ENCODE results near the gene HSPB2. TPM values are rescaled to one million over a fixed set of nuclear protein-coding genes. Genes with fewer than 3 reads are reported as not detected.
A peak's percentile ranks its signal among the peaks of the same experiment; 100 is the strongest.

The HSPB2 gene
- total and polyA plus RNA-seq, 7 experiments from 2014 or later: not detected

DNA sequence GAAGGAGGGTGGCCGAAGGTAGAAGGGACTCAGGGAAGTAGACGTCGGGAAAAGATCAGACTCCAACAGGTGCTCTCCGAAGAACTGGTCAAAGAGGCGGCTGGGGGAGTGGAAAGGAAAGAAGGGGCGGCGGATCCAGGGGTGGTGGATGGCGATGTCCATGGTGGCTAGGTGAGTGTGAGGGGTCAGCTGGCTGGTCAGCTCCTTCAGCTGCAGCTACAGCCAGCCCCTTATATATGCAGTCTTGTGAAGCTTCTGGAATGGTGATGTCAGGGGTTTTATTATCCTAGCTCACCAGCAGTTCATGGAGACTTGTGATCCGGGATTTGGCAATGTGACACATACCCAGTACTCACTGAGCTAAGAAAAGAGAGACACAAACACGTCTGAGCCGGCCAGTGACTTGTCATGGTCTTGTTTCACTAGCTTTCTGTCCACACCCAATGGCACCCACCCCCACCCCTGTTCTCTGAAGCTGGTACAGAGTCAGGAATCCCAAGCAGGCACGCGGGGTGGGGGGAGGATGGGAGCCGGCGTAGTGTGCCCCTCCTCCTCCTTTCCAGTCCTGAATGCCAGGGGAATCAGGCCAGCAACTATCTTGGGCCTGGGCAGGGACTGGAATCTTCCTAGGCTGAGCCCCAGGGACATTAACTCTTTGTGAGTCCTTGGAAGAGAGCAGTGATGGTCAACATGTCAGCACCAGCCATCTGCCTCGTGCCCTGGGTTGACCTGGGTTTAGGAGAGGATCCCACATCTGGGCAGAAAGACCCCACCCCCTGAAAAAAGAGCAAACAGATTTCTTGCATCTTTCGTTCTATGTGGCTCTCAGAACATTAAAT is 752 bp upstream of the HSPB2 start, which contains the start of gene CRYAB:
Gene CRYAB, minus strand, starts transcription at position 208 of the 839 bp plus-strand sequence. Its CDS starts 46 bp downstream, at position 162.
- ATAC-seq: no peak
- Mint-ChIP-seq H3K27ac (peak within 1 kb of the TSS in 1 of 9 donors; percentile 12), H3K36me3 (no peaks in the 10 kb centered on the region), H3K4me1 (no peaks in the 10 kb centered on the region), H3K27me3 (peaks cover 45 to 74% (median 49%) of the 10 kb centered on the region in 5 donors), H3K4me3 (no peak within 1 kb of the TSS), H3K9me3 (peaks cover 0 to 1% (median 0%) of the 10 kb centered on the region in 11 donors)
- H3K4me3 ChIP-seq (ENCODE audit: low read length): no peak within 1 kb of the TSS
- no peak within 1 kb of the TSS for H3K27ac ChIP-seq (ENCODE audit: low read depth, low read length)
- H3K9me3 ChIP-seq (ENCODE audit: control insufficient read depth in 2 of 3, low read length in 3 of 3): no peaks in the 10 kb centered on the region
- H3K4me1 ChIP-seq (ENCODE audit: control insufficient read depth in 2 of 2, insufficient read depth in 2 of 2, low read length in 2 of 2): no peaks in the 10 kb centered on the region
- intact Hi-C loops (cut with micrococcal nuclease): no loop called here
- H3K27me3 ChIP-seq (ENCODE audit: control insufficient read depth in 2 of 2, insufficient read depth in 2 of 2, low read length in 2 of 2): peaks cover 0 to 3% of the 10 kb centered on the region in 2 donors
- DNase-seq: no peak
- POLR2A ChIA-PET: no interaction called here
- CTCF ChIA-PET: interaction anchor here (0.5 to 0.6 kb wide), 2 partner anchors 15 to 43 kb away, joined by 3 to 7 read pairs; no protein-coding TSS in a partner anchor
- no peaks in the 10 kb centered on the region for H3K36me3 ChIP-seq (ENCODE audit: control insufficient read depth in 2 of 3, insufficient read depth in 3 of 3, low read length in 3 of 3)

DNA sequence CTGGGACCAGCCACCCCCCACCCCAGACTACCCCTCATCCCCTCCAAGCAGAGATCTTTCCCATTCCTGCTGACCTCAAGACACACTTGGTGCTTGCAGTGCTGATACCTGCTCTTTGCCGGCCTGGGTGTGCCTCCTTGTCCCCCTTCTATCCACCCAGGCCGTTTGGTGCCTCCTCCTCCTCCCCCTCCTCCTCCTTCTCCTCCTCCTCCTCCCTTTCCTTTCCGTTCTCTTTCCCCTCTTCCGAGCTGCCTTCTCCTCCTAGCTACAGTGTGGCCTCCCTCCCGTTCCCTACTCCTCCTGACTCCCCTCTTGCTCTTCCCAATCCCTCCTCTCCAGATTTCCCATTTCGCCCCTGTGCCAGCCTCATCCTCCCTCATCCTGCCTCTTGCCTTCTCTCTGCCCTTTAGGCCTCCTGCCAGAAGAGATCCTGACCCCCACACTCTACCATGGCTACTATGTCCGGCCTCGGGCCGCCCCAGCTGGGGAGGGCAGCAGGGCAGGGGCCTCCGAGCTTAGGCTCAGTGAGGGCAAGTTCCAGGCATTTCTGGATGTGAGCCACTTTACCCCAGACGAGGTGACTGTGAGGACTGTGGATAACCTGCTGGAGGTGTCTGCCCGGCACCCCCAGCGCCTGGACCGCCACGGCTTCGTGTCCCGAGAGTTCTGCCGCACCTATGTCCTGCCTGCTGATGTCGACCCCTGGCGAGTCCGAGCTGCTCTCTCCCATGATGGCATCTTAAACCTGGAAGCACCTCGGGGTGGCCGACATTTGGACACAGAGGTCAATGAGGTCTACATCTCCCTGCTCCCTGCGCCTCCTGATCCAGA is 712 bp downstream of the HSPB2 start:
- POLR2A ChIA-PET: no interaction called here

DNA sequence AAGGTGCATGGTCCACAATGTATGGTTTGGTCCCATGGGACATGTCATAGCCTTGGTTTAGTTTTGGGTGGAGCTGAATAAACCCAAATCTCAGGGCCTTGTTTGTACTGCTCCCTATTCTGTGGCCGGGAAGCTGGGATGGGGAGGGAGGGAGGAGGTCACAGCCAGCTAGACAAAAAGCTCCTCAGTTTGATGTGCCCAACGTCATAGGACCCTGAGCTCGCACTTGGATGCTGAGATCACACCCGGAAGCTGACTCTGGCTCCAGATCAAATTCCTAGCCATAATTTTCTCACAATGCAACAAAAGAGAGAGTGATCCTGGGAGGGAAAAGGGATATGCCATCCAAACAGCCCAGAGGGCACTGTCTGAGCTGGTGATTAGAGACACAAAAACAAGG is 1.5 kb downstream of the HSPB2 start:
- no peaks in the 10 kb centered on the region for H3K4me1 ChIP-seq (ENCODE audit: control insufficient read depth in 2 of 2, insufficient read depth in 2 of 2, low read length in 2 of 2)
- no peak overlapping the region for H3K27ac ChIP-seq (ENCODE audit: low read depth, low read length)
- no peak for DNase-seq
- peaks cover 0 to 1% (median 0%) of the 10 kb centered on the region in 11 donors for H3K9me3 Mint-ChIP-seq
- H3K36me3 ChIP-seq (ENCODE audit: control insufficient read depth in 2 of 3, insufficient read depth in 3 of 3, low read length in 3 of 3): no peaks in the 10 kb centered on the region
- H3K27me3 Mint-ChIP-seq: peaks cover 50 to 71% (median 52%) of the 10 kb centered on the region in 5 donors
- no peak for ATAC-seq
- no peak overlapping the region for H3K27ac Mint-ChIP-seq
- H3K4me1 Mint-ChIP-seq: no peaks in the 10 kb centered on the region
- intact Hi-C loops (cut with micrococcal nuclease): no loop called here
- H3K36me3 Mint-ChIP-seq: no peaks in the 10 kb centered on the region
- no peak overlapping the region for H3K4me3 Mint-ChIP-seq
- H3K9me3 ChIP-seq (ENCODE audit: control insufficient read depth in 2 of 3, low read length in 3 of 3): no peaks in the 10 kb centered on the region
- H3K4me3 ChIP-seq (ENCODE audit: low read length): no peak overlapping the region
- ChIA-PET CTCF (interaction anchor here (1.4 kb wide), 1 partner anchor 18 kb away, joined by 5 read pairs; no protein-coding TSS in a partner anchor), POLR2A (no interaction called here)
- H3K27me3 ChIP-seq (ENCODE audit: control insufficient read depth in 2 of 2, insufficient read depth in 2 of 2, low read length in 2 of 2): peaks cover 0 to 3% of the 10 kb centered on the region in 2 donors

More for the DNA sequence above, 712 bp downstream of the HSPB2 start:
- intact Hi-C loops (cut with micrococcal nuclease): no loop called here
- H3K27me3 Mint-ChIP-seq: peaks cover 50 to 75% (median 52%) of the 10 kb centered on the region in 5 donors
- no peaks in the 10 kb centered on the region for H3K4me1 ChIP-seq (ENCODE audit: control insufficient read depth in 2 of 2, insufficient read depth in 2 of 2, low read length in 2 of 2)
- no peak overlapping the region for H3K27ac Mint-ChIP-seq
- ATAC-seq (no peak), DNase-seq (no peak)
- no peak overlapping the region for H3K4me3 Mint-ChIP-seq
- H3K36me3 ChIP-seq (ENCODE audit: control insufficient read depth in 2 of 3, insufficient read depth in 3 of 3, low read length in 3 of 3): no peaks in the 10 kb centered on the region
- H3K27me3 ChIP-seq (ENCODE audit: control insufficient read depth in 2 of 2, insufficient read depth in 2 of 2, low read length in 2 of 2): peaks cover 0 to 3% of the 10 kb centered on the region in 2 donors
- no peak overlapping the region for H3K4me3 ChIP-seq (ENCODE audit: low read length)
- H3K4me1 Mint-ChIP-seq: no peaks in the 10 kb centered on the region
- H3K36me3 Mint-ChIP-seq: no peaks in the 10 kb centered on the region
- CTCF ChIA-PET: no interaction called here
- H3K9me3 Mint-ChIP-seq: peaks cover 0 to 1% (median 0%) of the 10 kb centered on the region in 11 donors
- H3K27ac ChIP-seq (ENCODE audit: low read depth, low read length): no peak overlapping the region
- no peaks in the 10 kb centered on the region for H3K9me3 ChIP-seq (ENCODE audit: control insufficient read depth in 2 of 3, low read length in 3 of 3)

DNA sequence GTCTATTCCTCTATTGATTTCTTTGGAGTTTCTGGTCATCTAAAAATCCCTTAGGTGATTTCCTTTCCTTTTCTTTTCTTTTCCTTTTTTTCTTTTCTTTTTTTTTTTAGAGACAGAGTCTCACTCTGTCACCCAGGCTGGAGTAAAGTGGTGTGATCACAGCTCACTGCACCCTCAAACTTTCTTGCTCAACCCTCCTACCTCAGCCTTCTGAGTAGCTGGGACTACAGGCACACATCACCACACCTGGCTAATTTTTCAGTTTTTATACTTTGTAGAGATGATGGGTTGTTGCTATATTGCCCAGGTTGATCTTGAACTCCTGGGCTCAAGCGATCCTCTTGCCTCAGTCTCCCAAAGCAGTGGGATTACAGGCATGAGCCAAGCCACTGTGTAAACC is 4.2 kb downstream of the HSPB2 start:
- no peak overlapping the region for H3K4me3 ChIP-seq (ENCODE audit: low read length)
- POLR2A ChIA-PET: no interaction called here
- Mint-ChIP-seq H3K9me3 (peaks cover 0 to 1% (median 0%) of the 10 kb centered on the region in 11 donors), H3K27me3 (peaks cover 38 to 57% (median 46%) of the 10 kb centered on the region in 5 donors), H3K4me3 (no peak overlapping the region), H3K4me1 (no peaks in the 10 kb centered on the region), H3K27ac (no peak overlapping the region), H3K36me3 (no peaks in the 10 kb centered on the region)
- no peaks in the 10 kb centered on the region for H3K4me1 ChIP-seq (ENCODE audit: control insufficient read depth in 2 of 2, insufficient read depth in 2 of 2, low read length in 2 of 2)
- CTCF ChIA-PET: no interaction called here
- no peaks in the 10 kb centered on the region for H3K9me3 ChIP-seq (ENCODE audit: control insufficient read depth in 2 of 3, low read length in 3 of 3)
- intact Hi-C loops (cut with micrococcal nuclease): no loop called here
- DNase-seq (no peak), ATAC-seq (no peak)
- no peaks in the 10 kb centered on the region for H3K36me3 ChIP-seq (ENCODE audit: control insufficient read depth in 2 of 3, insufficient read depth in 3 of 3, low read length in 3 of 3)
- no peak overlapping the region for H3K27ac ChIP-seq (ENCODE audit: low read depth, low read length)
- peaks cover 0 to 3% of the 10 kb centered on the region in 2 donors for H3K27me3 ChIP-seq (ENCODE audit: control insufficient read depth in 2 of 2, insufficient read depth in 2 of 2, low read length in 2 of 2)

DNA sequence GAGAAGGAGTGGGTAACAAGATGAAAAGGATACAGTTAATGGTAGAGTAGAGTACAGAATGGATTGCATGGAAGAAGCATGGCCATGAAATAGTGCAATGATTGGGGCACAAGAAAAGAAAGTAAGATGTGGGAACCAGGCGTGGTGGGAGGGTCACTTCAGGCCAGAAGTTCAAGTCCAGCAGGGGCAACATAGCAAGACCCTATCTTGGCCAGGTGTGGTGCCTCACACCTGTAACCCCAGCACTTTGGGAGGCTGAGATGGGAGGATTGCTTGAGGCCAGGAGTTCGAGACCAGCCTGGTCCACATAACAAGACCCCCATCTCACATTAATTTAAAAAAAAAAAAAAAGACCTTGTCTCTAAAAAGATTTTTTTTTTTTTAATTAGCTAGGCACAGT is 4.8 kb downstream of the HSPB2 start:
- ChIA-PET POLR2A (no interaction called here), CTCF (interaction anchor here (0.6 kb wide), 1 partner anchor 68 kb away, joined by 4 read pairs; no protein-coding TSS in a partner anchor)
- peaks cover 0 to 3% of the 10 kb centered on the region in 2 donors for H3K27me3 ChIP-seq (ENCODE audit: control insufficient read depth in 2 of 2, insufficient read depth in 2 of 2, low read length in 2 of 2)
- no peak overlapping the region for H3K27ac ChIP-seq (ENCODE audit: low read depth, low read length)
- H3K4me3 ChIP-seq (ENCODE audit: low read length): no peak overlapping the region
- no peaks in the 10 kb centered on the region for H3K36me3 ChIP-seq (ENCODE audit: control insufficient read depth in 2 of 3, insufficient read depth in 3 of 3, low read length in 3 of 3)
- Mint-ChIP-seq H3K9me3 (peaks cover 0 to 1% (median 0%) of the 10 kb centered on the region in 11 donors), H3K27me3 (peaks cover 32 to 55% (median 41%) of the 10 kb centered on the region in 5 donors), H3K27ac (no peak overlapping the region), H3K4me1 (no peaks in the 10 kb centered on the region), H3K4me3 (no peak overlapping the region), H3K36me3 (no peaks in the 10 kb centered on the region)
- intact Hi-C loops (cut with micrococcal nuclease): no loop called here
- H3K9me3 ChIP-seq (ENCODE audit: control insufficient read depth in 2 of 3, low read length in 3 of 3): no peaks in the 10 kb centered on the region
- no peak for DNase-seq
- no peaks in the 10 kb centered on the region for H3K4me1 ChIP-seq (ENCODE audit: control insufficient read depth in 2 of 2, insufficient read depth in 2 of 2, low read length in 2 of 2)
- ATAC-seq: no peak

DNA sequence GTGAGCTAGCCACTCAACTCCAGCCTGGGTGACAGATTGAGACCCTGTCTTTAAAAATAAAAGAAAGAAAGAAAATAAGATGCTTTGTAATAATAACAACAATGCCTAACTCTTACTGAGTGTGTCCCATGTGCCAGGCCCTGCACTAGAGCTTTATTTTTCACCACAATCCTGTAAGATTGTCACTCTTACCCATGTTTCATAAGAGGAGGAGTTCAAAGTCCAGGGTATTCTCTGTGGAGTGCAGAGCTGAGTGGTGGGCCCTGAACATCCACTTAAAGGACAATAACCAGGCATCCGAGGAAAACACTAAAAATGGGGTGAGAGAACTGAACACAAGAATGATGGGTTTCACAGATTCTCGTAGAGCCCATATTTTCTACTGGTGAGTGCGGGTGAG is 5.3 kb downstream of the HSPB2 start:
- Mint-ChIP-seq H3K36me3 (no peaks in the 10 kb centered on the region), H3K9me3 (peaks cover 0 to 1% (median 0%) of the 10 kb centered on the region in 11 donors), H3K27me3 (peaks cover 32 to 55% (median 41%) of the 10 kb centered on the region in 5 donors), H3K27ac (no peak overlapping the region), H3K4me3 (no peak overlapping the region), H3K4me1 (no peaks in the 10 kb centered on the region)
- ATAC-seq (no peak), DNase-seq (no peak)
- no peaks in the 10 kb centered on the region for H3K36me3 ChIP-seq (ENCODE audit: control insufficient read depth in 2 of 3, insufficient read depth in 3 of 3, low read length in 3 of 3)
- H3K4me1 ChIP-seq (ENCODE audit: control insufficient read depth in 2 of 2, insufficient read depth in 2 of 2, low read length in 2 of 2): no peaks in the 10 kb centered on the region
- CTCF ChIA-PET: interaction anchor here (0.6 kb wide), 1 partner anchor 69 kb away, joined by 4 read pairs; no protein-coding TSS in a partner anchor
- H3K9me3 ChIP-seq (ENCODE audit: control insufficient read depth in 2 of 3, low read length in 3 of 3): no peaks in the 10 kb centered on the region
- POLR2A ChIA-PET: no interaction called here
- H3K27ac ChIP-seq (ENCODE audit: low read depth, low read length): no peak overlapping the region
- H3K27me3 ChIP-seq (ENCODE audit: control insufficient read depth in 2 of 2, insufficient read depth in 2 of 2, low read length in 2 of 2): peaks cover 0 to 3% of the 10 kb centered on the region in 2 donors
- intact Hi-C loops (cut with micrococcal nuclease): loop anchor here in 1 of 2 donors (2.0 kb wide), 1 partner anchor 17 kb away; no protein-coding TSS in a partner anchor
- no peak overlapping the region for H3K4me3 ChIP-seq (ENCODE audit: low read length)
